ENCODE data around the gene SLC7A6.

DNA sequence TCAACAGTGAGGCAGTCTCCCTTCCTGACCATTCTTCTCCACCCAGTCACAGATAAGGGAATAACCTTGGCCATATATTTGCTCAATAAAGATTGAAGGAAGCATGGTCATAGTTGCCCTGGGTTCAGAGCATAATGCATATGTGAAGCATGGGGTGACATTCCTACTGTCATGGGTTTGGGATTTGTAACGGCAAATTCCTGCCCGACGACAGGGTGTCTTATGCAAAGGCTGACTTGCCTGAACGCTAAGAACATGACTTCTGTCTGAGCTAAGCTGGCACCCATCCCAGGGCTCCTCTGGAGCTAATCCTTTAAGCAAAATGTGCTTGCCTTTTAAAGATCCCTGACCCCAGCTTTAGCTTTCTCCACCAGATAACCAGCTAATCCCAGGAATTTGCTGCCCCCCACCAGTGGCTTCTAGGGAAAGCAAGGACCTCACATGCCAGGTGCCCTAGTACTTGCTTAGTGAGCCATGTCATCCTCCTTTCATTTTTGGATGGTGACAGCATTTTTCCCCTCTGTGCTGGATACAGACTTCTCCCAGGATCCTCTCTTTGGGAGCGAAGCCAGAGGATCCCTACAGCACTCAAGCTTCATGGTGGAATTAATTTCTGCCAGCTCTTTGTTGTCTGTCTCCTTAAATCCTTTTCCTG is 34.7 kb downstream of the SLC7A6 start:
- TF ChIP-seq, protein P1, sequence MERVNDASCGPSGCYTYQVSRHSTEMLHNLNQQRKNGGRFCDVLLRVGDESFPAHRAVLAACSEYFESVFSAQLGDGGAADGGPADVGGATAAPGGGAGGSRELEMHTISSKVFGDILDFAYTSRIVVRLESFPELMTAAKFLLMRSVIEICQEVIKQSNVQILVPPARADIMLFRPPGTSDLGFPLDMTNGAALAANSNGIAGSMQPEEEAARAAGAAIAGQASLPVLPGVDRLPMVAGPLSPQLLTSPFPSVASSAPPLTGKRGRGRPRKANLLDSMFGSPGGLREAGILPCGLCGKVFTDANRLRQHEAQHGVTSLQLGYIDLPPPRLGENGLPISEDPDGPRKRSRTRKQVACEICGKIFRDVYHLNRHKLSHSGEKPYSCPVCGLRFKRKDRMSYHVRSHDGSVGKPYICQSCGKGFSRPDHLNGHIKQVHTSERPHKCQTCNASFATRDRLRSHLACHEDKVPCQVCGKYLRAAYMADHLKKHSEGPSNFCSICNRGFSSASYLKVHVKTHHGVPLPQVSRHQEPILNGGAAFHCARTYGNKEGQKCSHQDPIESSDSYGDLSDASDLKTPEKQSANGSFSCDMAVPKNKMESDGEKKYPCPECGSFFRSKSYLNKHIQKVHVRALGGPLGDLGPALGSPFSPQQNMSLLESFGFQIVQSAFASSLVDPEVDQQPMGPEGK (CRISPR knock-in tag; IDR thresholded peaks at IDR 0.05; ENCODE audit: borderline replicate concordance): no peak
- TF ChIP-seq, protein P2, sequence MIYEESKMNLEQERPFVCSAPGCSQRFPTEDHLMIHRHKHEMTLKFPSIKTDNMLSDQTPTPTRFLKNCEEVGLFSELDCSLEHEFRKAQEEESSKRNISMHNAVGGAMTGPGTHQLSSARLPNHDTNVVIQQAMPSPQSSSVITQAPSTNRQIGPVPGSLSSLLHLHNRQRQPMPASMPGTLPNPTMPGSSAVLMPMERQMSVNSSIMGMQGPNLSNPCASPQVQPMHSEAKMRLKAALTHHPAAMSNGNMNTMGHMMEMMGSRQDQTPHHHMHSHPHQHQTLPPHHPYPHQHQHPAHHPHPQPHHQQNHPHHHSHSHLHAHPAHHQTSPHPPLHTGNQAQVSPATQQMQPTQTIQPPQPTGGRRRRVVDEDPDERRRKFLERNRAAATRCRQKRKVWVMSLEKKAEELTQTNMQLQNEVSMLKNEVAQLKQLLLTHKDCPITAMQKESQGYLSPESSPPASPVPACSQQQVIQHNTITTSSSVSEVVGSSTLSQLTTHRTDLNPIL (CRISPR knock-in tag; IDR thresholded peaks at IDR 0.05; ENCODE audit: low read depth): no peak
- no peak for TF ChIP-seq SNAI2 (CRISPR knock-in tag; IDR thresholded peaks at IDR 0.05)
- TF ChIP-seq, protein P3, sequence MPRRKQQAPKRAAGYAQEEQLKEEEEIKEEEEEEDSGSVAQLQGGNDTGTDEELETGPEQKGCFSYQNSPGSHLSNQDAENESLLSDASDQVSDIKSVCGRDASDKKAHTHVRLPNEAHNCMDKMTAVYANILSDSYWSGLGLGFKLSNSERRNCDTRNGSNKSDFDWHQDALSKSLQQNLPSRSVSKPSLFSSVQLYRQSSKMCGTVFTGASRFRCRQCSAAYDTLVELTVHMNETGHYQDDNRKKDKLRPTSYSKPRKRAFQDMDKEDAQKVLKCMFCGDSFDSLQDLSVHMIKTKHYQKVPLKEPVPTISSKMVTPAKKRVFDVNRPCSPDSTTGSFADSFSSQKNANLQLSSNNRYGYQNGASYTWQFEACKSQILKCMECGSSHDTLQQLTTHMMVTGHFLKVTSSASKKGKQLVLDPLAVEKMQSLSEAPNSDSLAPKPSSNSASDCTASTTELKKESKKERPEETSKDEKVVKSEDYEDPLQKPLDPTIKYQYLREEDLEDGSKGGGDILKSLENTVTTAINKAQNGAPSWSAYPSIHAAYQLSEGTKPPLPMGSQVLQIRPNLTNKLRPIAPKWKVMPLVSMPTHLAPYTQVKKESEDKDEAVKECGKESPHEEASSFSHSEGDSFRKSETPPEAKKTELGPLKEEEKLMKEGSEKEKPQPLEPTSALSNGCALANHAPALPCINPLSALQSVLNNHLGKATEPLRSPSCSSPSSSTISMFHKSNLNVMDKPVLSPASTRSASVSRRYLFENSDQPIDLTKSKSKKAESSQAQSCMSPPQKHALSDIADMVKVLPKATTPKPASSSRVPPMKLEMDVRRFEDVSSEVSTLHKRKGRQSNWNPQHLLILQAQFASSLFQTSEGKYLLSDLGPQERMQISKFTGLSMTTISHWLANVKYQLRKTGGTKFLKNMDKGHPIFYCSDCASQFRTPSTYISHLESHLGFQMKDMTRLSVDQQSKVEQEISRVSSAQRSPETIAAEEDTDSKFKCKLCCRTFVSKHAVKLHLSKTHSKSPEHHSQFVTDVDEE (CRISPR knock-in tag; IDR thresholded peaks at IDR 0.05): no peak
- TF ChIP-seq PPARA (CRISPR knock-in tag; IDR thresholded peaks at IDR 0.05; ENCODE audit: borderline replicate concordance): no peak
- TF ChIP-seq TCF4 (CRISPR knock-in tag; IDR thresholded peaks at IDR 0.05; ENCODE audit: borderline replicate concordance): no peak
- no peak for TF ChIP-seq ZC3H10 (CRISPR knock-in tag; IDR thresholded peaks at IDR 0.05)

Data from SK-N-SH treated with all-trans-retinoic acid at 6 μM for 48 hours (cell line).